B cell (primary cell): ENCODE measurements around the gene SH3RF3. TPM values are rescaled to one million over a fixed set of nuclear protein-coding genes. Genes with fewer than 3 reads are reported as not detected.

Experiments used
- ATAC-seq: fragments of 200-7000 bp; cut with Tn5 transposase; one replicate; pipeline ENCODE4 v1.10.0; 2021; ENCODE audit warnings: low read depth, mild to moderate bottlenecking, moderate number of reproducible peaks, moderate library complexity
- CTCF ChIA-PET: fragments of 350-600 bp; sonication (Branson Sonifier 250); formaldehyde crosslinking; loops from one replicate; lab custom pipeline; 2021; ENCODE audit warnings: antibody characterized with exemption, inconsistent platforms; lab: Charles Lee
- POLR2A ChIA-PET: fragments of 350-600 bp; sonication (Branson Sonifier 250); formaldehyde crosslinking; loops from one replicate; lab custom pipeline; 2021; ENCODE audit warnings: antibody characterized with exemption; lab: Charles Lee
- DNase-seq: peaks from one replicate; pipeline ENCODE4 v3.0.0; 2013
- H2AFZ ChIP-seq: 2 replicates; pipeline ENCODE4 v1.6.1; 2012; ENCODE audit warnings: mild to moderate bottlenecking, low read depth, low read length; ENCODE audit not compliant: insufficient read depth, poor library complexity, severe bottlenecking
- H3K27ac ChIP-seq, 2 donors: 1 replicate in 1 of 2; 2 replicates in 1 of 2; pipeline ENCODE4 v1.5.1; 2012 to 2013; ENCODE audit warnings: low read length in 2 of 2, mild to moderate bottlenecking in 2 of 2, moderate library complexity in 1 of 2
- H3K27me3 ChIP-seq, 4 experiments: fragments of 200-600 bp in 1 of 4; sonication (generic) in 1 of 4; replicated peaks in 1 of 4; 1 replicate in 2 of 4; 2 replicates in 2 of 4; pipeline versions ENCODE4 v1.6.1 to v1.7.0; 2013 to 2016; ENCODE audit warnings: low read length in 3 of 4, mild to moderate bottlenecking in 2 of 4, mixed read lengths in 1 of 4, moderate library complexity in 1 of 4; ENCODE audit not compliant: insufficient read depth in 4 of 4, control insufficient read depth in 3 of 4; ENCODE audit errors: control extremely low read depth in 1 of 4
- H3K36me3 ChIP-seq, 2 experiments: replicated peaks in 1 of 2; 1 replicate in 1 of 2; 2 replicates in 1 of 2; pipeline versions ENCODE4 v1.6.1 to v1.7.1; 2013; ENCODE audit warnings: low read length in 1 of 2; ENCODE audit not compliant: insufficient read depth in 2 of 2, control insufficient read depth in 1 of 2; ENCODE audit errors: control extremely low read depth in 1 of 2, extremely low read depth in 1 of 2
- H3K4me1 ChIP-seq, 2 donors: fragments of 200-600 bp in 1 of 2; sonication (generic) in 1 of 2; 1 replicate in 1 of 2; 2 replicates in 1 of 2; pipeline versions ENCODE4 v1.5.1 to v1.6.1; 2013 to 2017; ENCODE audit warnings: low read length in 2 of 2; ENCODE audit not compliant: control insufficient read depth in 2 of 2, insufficient read depth in 2 of 2
- H3K4me2 ChIP-seq: replicated peaks from 2 replicates; pipeline ENCODE3; 2012; ENCODE audit warnings: mild to moderate bottlenecking, low read depth, low read length; ENCODE audit not compliant: poor library complexity, severe bottlenecking
- H3K4me3 ChIP-seq, 5 experiments: fragments of 200-600 bp in 1 of 5; sonication (generic) in 1 of 5; 1 replicate in 3 of 5; 2 replicates in 2 of 5; pipeline versions ENCODE4 v1.5.1 to v1.7.0; 2011 to 2016; ENCODE audit warnings: low read length in 4 of 5, mild to moderate bottlenecking in 4 of 5, low read depth in 2 of 5, control low read depth in 1 of 5, moderate library complexity in 1 of 5; ENCODE audit not compliant: insufficient read depth in 1 of 5; ENCODE audit errors: control extremely low read depth in 1 of 5, extremely low read depth in 1 of 5
- H3K79me2 ChIP-seq: fragments of 200-600 bp; sonication (generic); one replicate; pipeline ENCODE4 v1.6.0; 2016; ENCODE audit warnings: low read length; ENCODE audit not compliant: control insufficient read depth, insufficient read depth
- H3K9ac ChIP-seq: fragments of 200-600 bp; sonication (generic); 2 replicates; pipeline ENCODE4 v1.6.1; 2017; ENCODE audit warnings: mild to moderate bottlenecking, low read length, moderate library complexity
- H3K9me3 ChIP-seq, 3 donors: one replicate each; pipeline versions ENCODE4 v1.6.1 to v1.7.1; 2013; ENCODE audit warnings: low read length in 2 of 3; ENCODE audit not compliant: control insufficient read depth in 2 of 3, insufficient read depth in 1 of 3; ENCODE audit errors: control extremely low read depth in 1 of 3
- H4K20me1 ChIP-seq: 2 replicates; pipeline ENCODE4 v1.6.0; 2012; ENCODE audit warnings: mild to moderate bottlenecking, low read length; ENCODE audit not compliant: insufficient read depth, control insufficient read depth, poor library complexity, severe bottlenecking
- H3K27ac Mint-ChIP-seq: one replicate; pipeline ENCODE4 v1.8.0; 2021; ENCODE audit warnings: mixed read lengths
- H3K27me3 Mint-ChIP-seq: one replicate; pipeline ENCODE4 v1.8.0; 2021; ENCODE audit warnings: mixed read lengths
- H3K4me1 Mint-ChIP-seq: one replicate; pipeline ENCODE4 v1.8.0; 2021; ENCODE audit warnings: mixed read lengths
- H3K4me3 Mint-ChIP-seq: one replicate; pipeline ENCODE4 v1.8.0; 2021; ENCODE audit warnings: mixed read lengths
- H3K9me3 Mint-ChIP-seq: one replicate; pipeline ENCODE4 v1.8.0; 2022; ENCODE audit warnings: mixed read lengths; ENCODE audit not compliant: insufficient read depth
- EZH2 ChIP-seq: IDR thresholded peaks from 2 replicates; pipeline ENCODE4 v1.6.1; 2012; ENCODE audit warnings: borderline replicate concordance, low read depth, mild to moderate bottlenecking, moderate library complexity, low read length; ENCODE audit not compliant: insufficient read depth, poor library complexity, severe bottlenecking
- WGBS: methylation state at CpG from one replicate; pipeline ENCODE4 v1.1.5; 2013; ENCODE audit warnings: missing lambda C conversion rate; ENCODE audit not compliant: insufficient coverage; 5-methylcytosine and 5-hydroxymethylcytosine counted together
- intact Hi-C: fragments of 100-400 bp; cut with micrococcal nuclease; formaldehyde crosslinking; loops from one replicate; pipeline ENCODE4 v1.10.0; 2022
- polyA plus RNA-seq: library from polyadenylated mRNA; depleted of rRNA; stranded (reverse); fragments of >200 nt; gene quantifications from 2 replicates; pipeline ENCODE4 v1.2.3, GENCODE V29; 2012
- total RNA-seq, 2 donors: library from RNA; stranded (reverse); fragments of 120-200 nt in 1 of 2; gene quantifications; 1 replicate in 1 of 2; 2 replicates in 1 of 2; pipeline versions ENCODE4 v1.2.3 to v1.2.4, GENCODE V29; 2013 to 2022
- TF ChIP-seq, protein P1 (sequence below): fragments of 200-600 bp; IDR thresholded peaks from one replicate; pipeline ENCODE4 v1.8.0; 2022; ENCODE audit warnings: antibody characterized with exemption, mild to moderate bottlenecking

The SH3RF3 gene
- total and polyA plus RNA-seq, 2 donors (not counting 1 experiment from before 2014, with no cell fraction given): 0.07 to 1.2 TPM

DNA sequence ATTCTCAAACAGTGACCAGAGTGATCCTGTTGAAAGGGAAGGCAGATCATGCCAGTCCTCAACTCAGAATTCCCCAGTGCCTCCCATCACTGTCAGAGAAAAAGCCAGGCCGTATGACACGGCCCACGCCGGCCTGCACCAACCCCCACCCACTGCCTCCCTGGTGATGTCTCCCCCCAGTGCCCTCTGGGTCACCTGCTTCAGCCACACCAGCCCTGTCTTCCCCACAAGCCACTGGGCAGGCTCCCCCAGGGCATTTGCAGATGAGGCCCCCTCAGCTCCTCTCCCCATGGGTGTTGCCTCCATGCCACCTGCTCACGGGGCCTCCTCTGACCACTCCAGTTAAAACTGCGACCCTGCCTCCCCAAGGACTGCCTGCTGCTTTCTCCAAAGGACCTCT lies 169.8 kb downstream of the SH3RF3 start:
- intact Hi-C loops: no loop called here
- no peaks in the 10 kb centered on the region for H3K4me1 ChIP-seq
- peaks cover 0 to 14% (median 0%) of the 10 kb centered on the region in 3 donors for H3K9me3 ChIP-seq
- 90% methylated on average over 4 of the region's 6 CpGs for WGBS
- H3K4me3 Mint-ChIP-seq: no peak overlapping the region
- DNase-seq: no peak
- no peak overlapping the region for H3K9ac ChIP-seq
- peaks cover 7% of the 10 kb centered on the region for H3K79me2 ChIP-seq
- POLR2A ChIA-PET: no interaction called here
- H3K27ac ChIP-seq: no peak overlapping the region
- no peaks in the 10 kb centered on the region for H3K36me3 ChIP-seq
- no peaks in the 10 kb centered on the region for H3K27me3 ChIP-seq
- H3K4me1 Mint-ChIP-seq: no peaks in the 10 kb centered on the region
- TF ChIP-seq, protein P1, sequence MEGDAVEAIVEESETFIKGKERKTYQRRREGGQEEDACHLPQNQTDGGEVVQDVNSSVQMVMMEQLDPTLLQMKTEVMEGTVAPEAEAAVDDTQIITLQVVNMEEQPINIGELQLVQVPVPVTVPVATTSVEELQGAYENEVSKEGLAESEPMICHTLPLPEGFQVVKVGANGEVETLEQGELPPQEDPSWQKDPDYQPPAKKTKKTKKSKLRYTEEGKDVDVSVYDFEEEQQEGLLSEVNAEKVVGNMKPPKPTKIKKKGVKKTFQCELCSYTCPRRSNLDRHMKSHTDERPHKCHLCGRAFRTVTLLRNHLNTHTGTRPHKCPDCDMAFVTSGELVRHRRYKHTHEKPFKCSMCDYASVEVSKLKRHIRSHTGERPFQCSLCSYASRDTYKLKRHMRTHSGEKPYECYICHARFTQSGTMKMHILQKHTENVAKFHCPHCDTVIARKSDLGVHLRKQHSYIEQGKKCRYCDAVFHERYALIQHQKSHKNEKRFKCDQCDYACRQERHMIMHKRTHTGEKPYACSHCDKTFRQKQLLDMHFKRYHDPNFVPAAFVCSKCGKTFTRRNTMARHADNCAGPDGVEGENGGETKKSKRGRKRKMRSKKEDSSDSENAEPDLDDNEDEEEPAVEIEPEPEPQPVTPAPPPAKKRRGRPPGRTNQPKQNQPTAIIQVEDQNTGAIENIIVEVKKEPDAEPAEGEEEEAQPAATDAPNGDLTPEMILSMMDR: no peak
- TF ChIP-seq EZH2: no peak
- no peaks in the 10 kb centered on the region for H3K9me3 Mint-ChIP-seq
- no peak overlapping the region for H2AFZ ChIP-seq
- CTCF ChIA-PET: no interaction called here
- no peak for ATAC-seq
- H4K20me1 ChIP-seq: no peaks in the 10 kb centered on the region
- H3K27ac Mint-ChIP-seq: no peak overlapping the region
- H3K27me3 Mint-ChIP-seq: no peaks in the 10 kb centered on the region
- no peak overlapping the region for H3K4me3 ChIP-seq
- no peak overlapping the region for H3K4me2 ChIP-seq

DNA sequence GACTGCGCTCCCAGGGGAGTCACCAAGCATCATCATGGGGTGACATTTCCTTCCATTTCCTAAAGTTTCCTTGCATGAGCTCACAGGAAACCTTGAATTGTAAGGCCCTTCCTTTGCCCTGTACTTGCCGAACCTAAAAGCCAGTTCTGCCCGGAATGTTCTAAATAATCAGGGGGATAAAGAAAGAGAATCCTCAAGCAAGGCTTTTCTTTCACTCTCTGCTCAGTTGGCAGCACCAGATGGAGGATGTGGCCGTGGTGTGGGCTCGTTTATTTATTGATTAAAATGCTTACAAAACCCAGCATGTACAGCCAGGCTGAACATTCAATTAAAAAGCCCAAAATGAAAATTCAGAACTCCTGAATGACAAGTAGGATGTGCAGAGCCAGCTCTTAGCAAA lies 170.5 kb downstream of the SH3RF3 start:
- H3K9ac ChIP-seq: no peak overlapping the region
- no peaks in the 10 kb centered on the region for H3K36me3 ChIP-seq
- H3K4me2 ChIP-seq: no peak overlapping the region
- 100% methylated on average over 1 of the region's 5 CpGs for WGBS
- H3K4me1 ChIP-seq: no peaks in the 10 kb centered on the region
- POLR2A ChIA-PET: no interaction called here
- Mint-ChIP-seq H3K4me3 (no peak overlapping the region), H3K9me3 (no peaks in the 10 kb centered on the region), H3K27ac (no peak overlapping the region), H3K4me1 (no peaks in the 10 kb centered on the region), H3K27me3 (no peaks in the 10 kb centered on the region)
- intact Hi-C loops: no loop called here
- peaks cover 0 to 9% (median 0%) of the 10 kb centered on the region in 3 donors for H3K9me3 ChIP-seq
- TF ChIP-seq EZH2: no peak
- TF ChIP-seq, protein P1: no peak
- H3K27ac ChIP-seq: no peak overlapping the region
- H4K20me1 ChIP-seq: no peaks in the 10 kb centered on the region
- H3K4me3 ChIP-seq: no peak overlapping the region
- H3K79me2 ChIP-seq: peaks cover 7% of the 10 kb centered on the region
- DNase-seq: no peak
- CTCF ChIA-PET: no interaction called here
- ATAC-seq: no peak
- no peak overlapping the region for H2AFZ ChIP-seq
- H3K27me3 ChIP-seq: no peaks in the 10 kb centered on the region
